Liver (tissue), 3 donors: ENCODE data around the gene PTPN6.

Experiments
- FOXA1 ChIP-seq: IDR thresholded peaks from 2 replicates; pipeline ENCODE4 v1.6.1; 2016; ENCODE audit warnings: antibody characterized with exemption
- GABPA ChIP-seq, 2 donors: IDR thresholded peaks in 1 of 2; conservative IDR thresholded peaks in 1 of 2; 2 replicates each; pipeline ENCODE4 v1.6.1; 2016; ENCODE audit warnings: antibody characterized with exemption in 2 of 2, mild to moderate bottlenecking in 1 of 2, moderate library complexity in 1 of 2
- JUND ChIP-seq, 2 donors: IDR thresholded peaks; 2 replicates each; pipeline ENCODE4 v1.6.1; 2016; ENCODE audit warnings: antibody characterized with exemption in 2 of 2
- NR2F2 ChIP-seq: IDR thresholded peaks from 2 replicates; pipeline ENCODE4 v1.6.1; 2016; ENCODE audit warnings: antibody characterized with exemption
- RAD21 ChIP-seq, 2 donors: IDR thresholded peaks; 2 replicates each; pipeline ENCODE4 v1.6.1; 2016; ENCODE audit warnings: antibody characterized with exemption in 2 of 2, mild to moderate bottlenecking in 2 of 2
- YY1 ChIP-seq: IDR thresholded peaks from 2 replicates; pipeline ENCODE4 v1.6.1; 2016; ENCODE audit warnings: antibody characterized with exemption, mild to moderate bottlenecking
- TF ChIP-seq, protein P1 (sequence below): fragments of 150-350 bp; IDR thresholded peaks from 2 replicates; pipeline ENCODE4 v1.5.1; 2017; ENCODE audit warnings: improper control_type of control experiment, low read depth, low read length; ENCODE audit not compliant: missing input control
- TF ChIP-seq, protein P2 (sequence below): IDR thresholded peaks from 2 replicates; pipeline ENCODE4 v1.6.1; 2016; ENCODE audit warnings: antibody characterized with exemption
- TF ChIP-seq, protein P3 (sequence below): IDR thresholded peaks from 2 replicates; pipeline ENCODE4 v1.6.1; 2016; ENCODE audit warnings: antibody characterized with exemption
- TF ChIP-seq, protein P4 (sequence below): IDR thresholded peaks from 2 replicates; pipeline ENCODE4 v1.6.1; 2016; ENCODE audit warnings: antibody characterized with exemption
- TF ChIP-seq, protein P5 (sequence below): IDR thresholded peaks from 2 replicates; pipeline ENCODE4 v1.6.1; 2016; ENCODE audit warnings: antibody characterized with exemption, mild to moderate bottlenecking
- donor health status: healthy.
- donor health status: healthy.

DNA sequence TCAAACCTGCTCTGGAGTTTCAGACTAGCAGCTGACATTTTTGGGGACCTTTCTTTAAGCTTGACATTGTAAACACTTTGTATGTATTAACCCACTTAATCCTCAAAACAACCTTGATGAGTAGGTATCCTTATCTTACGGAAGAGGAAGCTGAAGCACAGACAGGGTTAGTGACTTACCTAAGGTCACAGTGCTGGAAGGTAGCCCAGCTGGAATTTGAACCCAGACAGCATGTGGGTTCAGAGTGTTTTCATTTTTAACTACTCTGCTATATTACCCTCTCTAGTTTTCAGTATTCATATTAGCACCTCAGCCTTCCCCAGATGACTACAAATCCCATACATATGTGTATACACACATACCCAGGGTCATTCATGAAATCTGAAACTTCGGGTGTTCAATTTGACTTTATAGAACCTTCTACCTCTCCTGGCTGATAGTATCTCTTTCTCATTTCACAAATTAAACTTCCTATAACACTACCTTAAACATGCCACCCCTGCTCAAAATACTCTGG lies 53.2 kb downstream of the PTPN6 start:
- TF ChIP-seq, protein P1, sequence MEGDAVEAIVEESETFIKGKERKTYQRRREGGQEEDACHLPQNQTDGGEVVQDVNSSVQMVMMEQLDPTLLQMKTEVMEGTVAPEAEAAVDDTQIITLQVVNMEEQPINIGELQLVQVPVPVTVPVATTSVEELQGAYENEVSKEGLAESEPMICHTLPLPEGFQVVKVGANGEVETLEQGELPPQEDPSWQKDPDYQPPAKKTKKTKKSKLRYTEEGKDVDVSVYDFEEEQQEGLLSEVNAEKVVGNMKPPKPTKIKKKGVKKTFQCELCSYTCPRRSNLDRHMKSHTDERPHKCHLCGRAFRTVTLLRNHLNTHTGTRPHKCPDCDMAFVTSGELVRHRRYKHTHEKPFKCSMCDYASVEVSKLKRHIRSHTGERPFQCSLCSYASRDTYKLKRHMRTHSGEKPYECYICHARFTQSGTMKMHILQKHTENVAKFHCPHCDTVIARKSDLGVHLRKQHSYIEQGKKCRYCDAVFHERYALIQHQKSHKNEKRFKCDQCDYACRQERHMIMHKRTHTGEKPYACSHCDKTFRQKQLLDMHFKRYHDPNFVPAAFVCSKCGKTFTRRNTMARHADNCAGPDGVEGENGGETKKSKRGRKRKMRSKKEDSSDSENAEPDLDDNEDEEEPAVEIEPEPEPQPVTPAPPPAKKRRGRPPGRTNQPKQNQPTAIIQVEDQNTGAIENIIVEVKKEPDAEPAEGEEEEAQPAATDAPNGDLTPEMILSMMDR: no peak
- TF ChIP-seq YY1 (no peak), RAD21 (IDR thresholded peaks at IDR 0.05) (no peak), NR2F2 (no peak), JUND (IDR thresholded peaks at IDR 0.05) (no peak), FOXA1 (no peak), GABPA (IDR thresholded peaks at IDR 0.05 in 1 of 2, conservative IDR thresholded peaks at IDR 0.05 in 1 of 2) (no peak)
- TF ChIP-seq, protein P2, sequence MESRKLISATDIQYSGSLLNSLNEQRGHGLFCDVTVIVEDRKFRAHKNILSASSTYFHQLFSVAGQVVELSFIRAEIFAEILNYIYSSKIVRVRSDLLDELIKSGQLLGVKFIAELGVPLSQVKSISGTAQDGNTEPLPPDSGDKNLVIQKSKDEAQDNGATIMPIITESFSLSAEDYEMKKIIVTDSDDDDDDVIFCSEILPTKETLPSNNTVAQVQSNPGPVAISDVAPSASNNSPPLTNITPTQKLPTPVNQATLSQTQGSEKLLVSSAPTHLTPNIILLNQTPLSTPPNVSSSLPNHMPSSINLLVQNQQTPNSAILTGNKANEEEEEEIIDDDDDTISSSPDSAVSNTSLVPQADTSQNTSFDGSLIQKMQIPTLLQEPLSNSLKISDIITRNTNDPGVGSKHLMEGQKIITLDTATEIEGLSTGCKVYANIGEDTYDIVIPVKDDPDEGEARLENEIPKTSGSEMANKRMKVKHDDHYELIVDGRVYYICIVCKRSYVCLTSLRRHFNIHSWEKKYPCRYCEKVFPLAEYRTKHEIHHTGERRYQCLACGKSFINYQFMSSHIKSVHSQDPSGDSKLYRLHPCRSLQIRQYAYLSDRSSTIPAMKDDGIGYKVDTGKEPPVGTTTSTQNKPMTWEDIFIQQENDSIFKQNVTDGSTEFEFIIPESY: no peak
- TF ChIP-seq, protein P3, sequence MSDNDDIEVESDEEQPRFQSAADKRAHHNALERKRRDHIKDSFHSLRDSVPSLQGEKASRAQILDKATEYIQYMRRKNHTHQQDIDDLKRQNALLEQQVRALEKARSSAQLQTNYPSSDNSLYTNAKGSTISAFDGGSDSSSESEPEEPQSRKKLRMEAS: no peak
- TF ChIP-seq, protein P4, sequence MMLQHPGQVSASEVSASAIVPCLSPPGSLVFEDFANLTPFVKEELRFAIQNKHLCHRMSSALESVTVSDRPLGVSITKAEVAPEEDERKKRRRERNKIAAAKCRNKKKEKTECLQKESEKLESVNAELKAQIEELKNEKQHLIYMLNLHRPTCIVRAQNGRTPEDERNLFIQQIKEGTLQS: no peak
- TF ChIP-seq, protein P5, sequence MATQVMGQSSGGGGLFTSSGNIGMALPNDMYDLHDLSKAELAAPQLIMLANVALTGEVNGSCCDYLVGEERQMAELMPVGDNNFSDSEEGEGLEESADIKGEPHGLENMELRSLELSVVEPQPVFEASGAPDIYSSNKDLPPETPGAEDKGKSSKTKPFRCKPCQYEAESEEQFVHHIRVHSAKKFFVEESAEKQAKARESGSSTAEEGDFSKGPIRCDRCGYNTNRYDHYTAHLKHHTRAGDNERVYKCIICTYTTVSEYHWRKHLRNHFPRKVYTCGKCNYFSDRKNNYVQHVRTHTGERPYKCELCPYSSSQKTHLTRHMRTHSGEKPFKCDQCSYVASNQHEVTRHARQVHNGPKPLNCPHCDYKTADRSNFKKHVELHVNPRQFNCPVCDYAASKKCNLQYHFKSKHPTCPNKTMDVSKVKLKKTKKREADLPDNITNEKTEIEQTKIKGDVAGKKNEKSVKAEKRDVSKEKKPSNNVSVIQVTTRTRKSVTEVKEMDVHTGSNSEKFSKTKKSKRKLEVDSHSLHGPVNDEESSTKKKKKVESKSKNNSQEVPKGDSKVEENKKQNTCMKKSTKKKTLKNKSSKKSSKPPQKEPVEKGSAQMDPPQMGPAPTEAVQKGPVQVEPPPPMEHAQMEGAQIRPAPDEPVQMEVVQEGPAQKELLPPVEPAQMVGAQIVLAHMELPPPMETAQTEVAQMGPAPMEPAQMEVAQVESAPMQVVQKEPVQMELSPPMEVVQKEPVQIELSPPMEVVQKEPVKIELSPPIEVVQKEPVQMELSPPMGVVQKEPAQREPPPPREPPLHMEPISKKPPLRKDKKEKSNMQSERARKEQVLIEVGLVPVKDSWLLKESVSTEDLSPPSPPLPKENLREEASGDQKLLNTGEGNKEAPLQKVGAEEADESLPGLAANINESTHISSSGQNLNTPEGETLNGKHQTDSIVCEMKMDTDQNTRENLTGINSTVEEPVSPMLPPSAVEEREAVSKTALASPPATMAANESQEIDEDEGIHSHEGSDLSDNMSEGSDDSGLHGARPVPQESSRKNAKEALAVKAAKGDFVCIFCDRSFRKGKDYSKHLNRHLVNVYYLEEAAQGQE: no peak
